ENCODE measurements around the gene ZNF490.

Gene ZNF490

DNA sequence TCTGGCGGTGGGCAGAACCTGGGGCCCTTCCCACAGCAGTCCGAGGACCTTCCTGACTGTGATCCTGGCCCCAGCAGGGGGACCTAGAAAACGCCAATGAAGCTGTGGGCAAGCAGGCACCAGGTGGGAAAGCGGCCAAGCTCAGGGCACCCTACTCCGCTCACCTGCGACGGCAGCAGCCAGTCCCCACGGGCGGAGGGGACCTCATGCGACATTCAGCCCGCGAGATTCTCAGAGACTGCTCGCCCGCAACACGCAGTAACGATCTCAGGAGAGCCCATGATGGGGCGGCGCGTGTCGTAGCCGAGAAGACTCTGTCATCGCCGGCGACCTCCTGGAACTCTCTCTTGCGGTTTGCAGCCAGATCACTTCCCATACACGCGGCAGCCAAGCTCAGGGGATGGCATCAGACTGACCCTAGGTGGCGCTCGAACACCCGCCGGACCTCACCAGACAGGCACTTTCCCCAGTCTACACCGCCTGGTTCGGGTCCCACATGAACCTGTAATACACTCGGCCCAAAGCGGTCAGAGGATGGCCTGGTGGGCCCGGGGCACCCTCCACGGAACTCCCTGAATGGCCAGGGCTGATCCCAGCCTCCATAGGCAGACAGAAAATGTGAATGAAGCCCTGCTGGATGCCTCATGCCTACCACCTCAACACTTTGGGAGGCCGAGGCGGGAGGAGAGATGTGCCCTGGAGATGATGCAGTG is 29.4 kb upstream of the ZNF490 start:
- peak overlapping the region; percentile 40 for H3K4me3 ChIP-seq (ENCODE audit: low read depth, low read length)
- peak; percentile 37 for DNase-seq (ENCODE audit: low read depth, low spot score)
- TF ChIP-seq, protein P1, sequence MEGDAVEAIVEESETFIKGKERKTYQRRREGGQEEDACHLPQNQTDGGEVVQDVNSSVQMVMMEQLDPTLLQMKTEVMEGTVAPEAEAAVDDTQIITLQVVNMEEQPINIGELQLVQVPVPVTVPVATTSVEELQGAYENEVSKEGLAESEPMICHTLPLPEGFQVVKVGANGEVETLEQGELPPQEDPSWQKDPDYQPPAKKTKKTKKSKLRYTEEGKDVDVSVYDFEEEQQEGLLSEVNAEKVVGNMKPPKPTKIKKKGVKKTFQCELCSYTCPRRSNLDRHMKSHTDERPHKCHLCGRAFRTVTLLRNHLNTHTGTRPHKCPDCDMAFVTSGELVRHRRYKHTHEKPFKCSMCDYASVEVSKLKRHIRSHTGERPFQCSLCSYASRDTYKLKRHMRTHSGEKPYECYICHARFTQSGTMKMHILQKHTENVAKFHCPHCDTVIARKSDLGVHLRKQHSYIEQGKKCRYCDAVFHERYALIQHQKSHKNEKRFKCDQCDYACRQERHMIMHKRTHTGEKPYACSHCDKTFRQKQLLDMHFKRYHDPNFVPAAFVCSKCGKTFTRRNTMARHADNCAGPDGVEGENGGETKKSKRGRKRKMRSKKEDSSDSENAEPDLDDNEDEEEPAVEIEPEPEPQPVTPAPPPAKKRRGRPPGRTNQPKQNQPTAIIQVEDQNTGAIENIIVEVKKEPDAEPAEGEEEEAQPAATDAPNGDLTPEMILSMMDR (IDR thresholded peaks at IDR 0.05; ENCODE audit: insufficient read depth, low read length, missing control alignments): peak; percentile 84
- ChIA-PET CTCF (interaction anchor here (0.5 to 2.2 kb wide), 17 partner anchors 9 to 120 kb away, joined by 3 to 16 read pairs (median 4); partner anchors contain the start of genes MAN2B1 and WDR83), POLR2A (interaction anchor here (0.7 to 1.0 kb wide), 2 partner anchors 26 to 845 kb away, joined by 3 read pairs; partner anchors contain the start of genes MAN2B1 and WDR83)

DNA sequence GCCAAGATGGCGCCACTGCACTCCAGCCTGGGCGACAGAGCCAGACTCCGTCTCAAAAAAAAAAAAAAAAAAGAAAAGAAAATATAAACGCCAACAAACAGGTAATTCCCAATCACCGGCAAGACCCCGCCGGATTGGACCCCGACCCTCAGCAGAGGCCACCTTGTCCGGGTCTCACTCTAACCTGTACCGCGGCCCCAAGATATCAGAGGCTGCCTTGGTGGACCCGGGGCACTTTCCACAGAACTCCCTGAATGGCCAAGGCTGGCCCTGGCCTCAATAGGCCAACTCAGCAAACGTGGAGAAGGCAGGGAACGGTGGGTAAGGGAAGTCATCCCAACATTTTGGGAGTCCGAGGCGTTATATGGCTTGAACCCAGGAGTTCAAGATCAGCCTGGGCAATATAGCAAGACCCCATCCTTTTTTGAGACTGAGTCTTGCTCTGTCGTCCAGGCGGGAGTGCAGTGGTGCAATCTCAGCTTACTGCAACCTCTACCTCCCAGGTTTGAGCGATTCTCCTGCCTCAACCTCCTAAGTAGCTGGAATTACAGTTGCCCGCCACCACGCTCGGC is 28.1 kb upstream of the ZNF490 start:
- no peak overlapping the region for H3K4me3 ChIP-seq (ENCODE audit: low read depth, low read length)
- ChIA-PET CTCF (interaction anchor here (0.6 to 1.3 kb wide), 3 partner anchors 15 to 637 kb away, joined by 3 read pairs; no protein-coding TSS in a partner anchor), POLR2A (no interaction called here)
- TF ChIP-seq, protein P1 (IDR thresholded peaks at IDR 0.05; ENCODE audit: insufficient read depth, low read length, missing control alignments): no peak
- no peak for DNase-seq (ENCODE audit: low read depth, low spot score)

DNA sequence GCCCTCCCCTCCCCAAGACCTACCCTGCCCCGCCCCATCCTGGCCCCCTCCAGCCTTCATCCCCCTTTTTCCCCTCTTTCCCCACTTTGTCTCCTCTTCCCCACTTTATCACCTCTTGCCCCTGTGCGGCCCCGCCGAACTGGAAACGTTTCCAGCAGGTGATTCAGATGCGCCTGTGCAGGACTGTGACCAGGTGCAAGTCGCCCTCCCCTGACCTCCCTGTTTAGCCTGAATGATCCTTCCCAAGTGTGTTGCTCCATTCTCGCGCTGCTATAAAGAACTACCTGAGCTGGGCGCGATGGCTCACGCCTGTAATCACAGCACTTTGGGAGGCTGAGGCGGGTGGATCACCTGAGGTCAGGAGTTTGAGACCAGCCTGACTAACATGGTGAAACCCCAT is 26.0 kb upstream of the ZNF490 start:
- POLR2A ChIA-PET: interaction anchor here (1.1 kb wide), 1 partner anchor 22 kb away, joined by 4 read pairs; no protein-coding TSS in a partner anchor
- CTCF ChIA-PET: no interaction called here

DNA sequence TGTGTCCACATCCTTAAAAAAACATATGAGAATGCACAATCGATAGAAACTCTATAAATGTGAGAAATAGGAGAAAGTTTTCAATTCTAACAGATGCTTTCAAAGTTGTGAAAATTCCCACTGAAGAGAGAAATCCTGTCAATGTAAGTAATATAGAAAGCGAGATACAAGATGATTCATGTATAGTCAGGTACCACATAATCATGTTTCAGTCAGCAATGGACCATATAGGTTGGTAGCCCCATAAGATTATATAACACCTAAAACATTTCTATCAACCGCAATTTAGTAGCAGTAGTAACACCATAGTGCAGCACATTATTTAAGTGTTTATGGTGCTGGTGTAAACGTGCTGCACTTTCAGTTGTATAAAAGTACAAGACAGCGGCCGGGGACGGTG is 18.6 kb upstream of the ZNF490 start:
- POLR2A ChIA-PET: interaction anchor here (1.2 kb wide), 1 partner anchor 19 kb away, joined by 4 read pairs; the partner anchor contains the start of genes ZNF490 and ZNF791
- TF ChIP-seq, protein P1 (IDR thresholded peaks at IDR 0.05; ENCODE audit: insufficient read depth, low read length, missing control alignments): no peak
- H3K4me3 ChIP-seq (ENCODE audit: low read depth, low read length): no peak overlapping the region
- CTCF ChIA-PET: no interaction called here
- no peak for DNase-seq (ENCODE audit: low read depth, low spot score)

More for the DNA sequence above, 26.0 kb upstream of the ZNF490 start:
- DNase-seq (ENCODE audit: low read depth, low spot score): no peak
- no peak overlapping the region for H3K4me3 ChIP-seq (ENCODE audit: low read depth, low read length)
- TF ChIP-seq, protein P1 (IDR thresholded peaks at IDR 0.05; ENCODE audit: insufficient read depth, low read length, missing control alignments): no peak

DNA sequence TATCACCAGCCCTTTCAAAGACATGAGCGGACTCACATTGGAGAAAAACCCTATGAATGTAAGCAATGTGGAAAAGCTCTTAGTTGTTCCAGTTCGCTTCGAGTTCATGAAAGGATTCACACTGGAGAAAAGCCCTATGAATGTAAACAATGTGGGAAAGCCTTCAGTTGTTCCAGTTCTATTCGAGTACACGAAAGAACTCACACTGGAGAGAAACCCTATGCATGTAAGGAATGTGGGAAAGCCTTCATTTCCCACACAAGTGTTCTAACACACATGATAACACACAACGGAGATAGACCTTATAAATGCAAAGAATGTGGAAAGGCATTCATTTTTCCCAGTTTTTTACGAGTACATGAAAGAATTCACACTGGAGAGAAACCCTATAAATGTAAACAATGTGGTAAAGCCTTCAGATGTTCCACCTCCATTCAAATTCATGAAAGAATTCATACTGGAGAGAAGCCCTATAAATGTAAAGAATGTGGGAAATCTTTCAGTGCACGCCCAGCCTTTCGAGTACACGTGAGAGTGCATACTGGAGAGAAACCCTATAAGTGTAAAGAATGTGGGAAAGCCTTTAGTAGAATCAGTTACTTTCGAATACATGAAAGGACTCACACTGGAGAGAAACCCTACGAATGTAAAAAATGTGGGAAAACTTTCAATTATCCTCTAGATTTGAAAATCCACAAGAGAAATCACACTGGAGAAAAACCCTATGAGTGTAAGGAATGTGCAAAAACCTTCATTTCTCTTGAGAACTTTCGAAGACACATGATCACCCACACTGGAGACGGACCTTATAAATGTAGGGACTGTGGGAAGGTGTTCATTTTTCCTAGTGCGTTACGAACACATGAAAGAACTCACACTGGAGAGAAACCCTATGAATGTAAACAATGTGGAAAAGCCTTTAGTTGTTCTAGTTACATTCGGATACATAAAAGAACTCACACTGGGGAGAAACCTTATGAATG is 17.7 kb upstream of the ZNF490 start:
- TF ChIP-seq, protein P1 (IDR thresholded peaks at IDR 0.05; ENCODE audit: insufficient read depth, low read length, missing control alignments): no peak
- DNase-seq (ENCODE audit: low read depth, low spot score): no peak
- POLR2A ChIA-PET: no interaction called here
- CTCF ChIA-PET: interaction anchor here (2.1 kb wide), 1 partner anchor 12 kb away, joined by 7 read pairs; no protein-coding TSS in a partner anchor
- no peak overlapping the region for H3K4me3 ChIP-seq (ENCODE audit: low read depth, low read length)
